Nephron (organoid): ENCODE results near the gene TMA7B.

Source experiments
- H3K27ac Mint-ChIP-seq, 3 experiments: 2 replicates each; pipeline ENCODE4 v1.8.0; 2020; ENCODE audit warnings: mixed read lengths in 3 of 3, mild to moderate bottlenecking in 2 of 3, moderate library complexity in 1 of 3
- H3K27me3 Mint-ChIP-seq: 2 replicates; pipeline ENCODE4 v1.8.0; 2021; ENCODE audit warnings: low read depth, mild to moderate bottlenecking, moderate library complexity, mixed read lengths
- H3K36me3 Mint-ChIP-seq: 2 replicates; pipeline ENCODE4 v1.8.0; 2020; ENCODE audit warnings: low read depth, mixed read lengths
- H3K4me1 Mint-ChIP-seq: 2 replicates; pipeline ENCODE4 v1.8.0; 2020; ENCODE audit warnings: mixed read lengths
- H3K4me3 Mint-ChIP-seq, 3 experiments: 2 replicates each; pipeline ENCODE4 v1.8.0; 2020; ENCODE audit warnings: mild to moderate bottlenecking in 3 of 3, mixed read lengths in 3 of 3, moderate library complexity in 2 of 3
- H3K9me3 Mint-ChIP-seq: 2 replicates; pipeline ENCODE4 v1.8.0; 2020; ENCODE audit warnings: mixed read lengths
- TF ChIP-seq, protein P1 (sequence below), 3 experiments: fragments of 200-600 bp; sonication (generic); IDR thresholded peaks; one replicate each; pipeline ENCODE4 v1.5.0; 2021; ENCODE audit warnings: antibody characterized with exemption in 3 of 3; ENCODE audit not compliant: unreplicated experiment in 3 of 3

The TMA7B gene

DNA sequence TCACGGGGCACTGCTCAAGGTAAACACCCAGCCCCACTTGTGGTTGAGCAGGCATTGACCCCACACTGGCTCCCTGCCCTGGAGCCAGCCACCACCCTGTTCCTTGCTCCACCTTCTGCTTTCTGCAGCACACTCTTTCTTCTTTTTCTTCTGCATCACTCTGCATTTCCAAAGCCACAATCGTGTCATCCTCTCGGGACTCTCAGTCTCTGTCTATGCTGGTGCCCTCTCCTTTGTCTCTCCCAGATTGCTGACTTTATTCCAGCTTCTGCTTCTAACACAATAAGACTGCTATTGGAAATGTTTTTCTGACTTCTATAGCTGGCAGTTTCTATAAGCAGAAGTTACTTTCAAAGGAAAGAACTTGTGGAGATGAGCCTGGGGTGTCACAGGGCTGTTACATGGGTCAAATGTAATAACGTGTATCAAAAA, 44.9 kb upstream of the TMA7B start:
- Mint-ChIP-seq H3K36me3 (no peaks in the 10 kb centered on the region), H3K4me3 (no peak overlapping the region), H3K27ac (peak overlapping the region in 1 of 3 experiments; percentile 2), H3K4me1 (peaks cover 27% of the 10 kb centered on the region), H3K27me3 (peaks cover 12% of the 10 kb centered on the region), H3K9me3 (no peaks in the 10 kb centered on the region)
- TF ChIP-seq, protein P1, sequence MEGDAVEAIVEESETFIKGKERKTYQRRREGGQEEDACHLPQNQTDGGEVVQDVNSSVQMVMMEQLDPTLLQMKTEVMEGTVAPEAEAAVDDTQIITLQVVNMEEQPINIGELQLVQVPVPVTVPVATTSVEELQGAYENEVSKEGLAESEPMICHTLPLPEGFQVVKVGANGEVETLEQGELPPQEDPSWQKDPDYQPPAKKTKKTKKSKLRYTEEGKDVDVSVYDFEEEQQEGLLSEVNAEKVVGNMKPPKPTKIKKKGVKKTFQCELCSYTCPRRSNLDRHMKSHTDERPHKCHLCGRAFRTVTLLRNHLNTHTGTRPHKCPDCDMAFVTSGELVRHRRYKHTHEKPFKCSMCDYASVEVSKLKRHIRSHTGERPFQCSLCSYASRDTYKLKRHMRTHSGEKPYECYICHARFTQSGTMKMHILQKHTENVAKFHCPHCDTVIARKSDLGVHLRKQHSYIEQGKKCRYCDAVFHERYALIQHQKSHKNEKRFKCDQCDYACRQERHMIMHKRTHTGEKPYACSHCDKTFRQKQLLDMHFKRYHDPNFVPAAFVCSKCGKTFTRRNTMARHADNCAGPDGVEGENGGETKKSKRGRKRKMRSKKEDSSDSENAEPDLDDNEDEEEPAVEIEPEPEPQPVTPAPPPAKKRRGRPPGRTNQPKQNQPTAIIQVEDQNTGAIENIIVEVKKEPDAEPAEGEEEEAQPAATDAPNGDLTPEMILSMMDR (IDR thresholded peaks at IDR 0.05; ENCODE audit: unreplicated experiment in 3 of 3), result no peak

DNA sequence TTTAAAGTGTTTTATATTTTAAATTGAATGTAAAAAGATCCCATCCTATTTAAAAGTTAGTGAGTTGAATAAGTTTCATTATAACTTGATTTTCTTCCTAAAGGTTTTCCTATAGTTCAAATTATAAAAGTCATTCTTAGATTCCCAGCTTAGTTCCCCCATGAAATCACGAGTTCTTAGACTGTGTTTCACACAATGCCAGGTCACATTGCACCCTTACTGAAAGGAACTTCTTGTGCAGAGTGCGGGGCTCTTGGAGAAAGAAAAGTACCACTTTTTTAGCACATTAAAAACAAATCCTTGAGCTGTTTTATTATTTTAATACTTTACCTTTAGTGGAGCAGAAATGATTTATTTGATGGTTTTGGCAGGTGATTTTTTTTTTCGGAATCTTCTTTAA, 43.7 kb upstream of the TMA7B start:
- Mint-ChIP-seq H3K4me1 (peaks cover 27% of the 10 kb centered on the region), H3K27me3 (peaks cover 5% of the 10 kb centered on the region), H3K4me3 (no peak overlapping the region), H3K27ac (no peak overlapping the region), H3K36me3 (no peaks in the 10 kb centered on the region), H3K9me3 (no peaks in the 10 kb centered on the region)
- TF ChIP-seq, protein P1 (IDR thresholded peaks at IDR 0.05; ENCODE audit: unreplicated experiment in 3 of 3), result no peak

DNA sequence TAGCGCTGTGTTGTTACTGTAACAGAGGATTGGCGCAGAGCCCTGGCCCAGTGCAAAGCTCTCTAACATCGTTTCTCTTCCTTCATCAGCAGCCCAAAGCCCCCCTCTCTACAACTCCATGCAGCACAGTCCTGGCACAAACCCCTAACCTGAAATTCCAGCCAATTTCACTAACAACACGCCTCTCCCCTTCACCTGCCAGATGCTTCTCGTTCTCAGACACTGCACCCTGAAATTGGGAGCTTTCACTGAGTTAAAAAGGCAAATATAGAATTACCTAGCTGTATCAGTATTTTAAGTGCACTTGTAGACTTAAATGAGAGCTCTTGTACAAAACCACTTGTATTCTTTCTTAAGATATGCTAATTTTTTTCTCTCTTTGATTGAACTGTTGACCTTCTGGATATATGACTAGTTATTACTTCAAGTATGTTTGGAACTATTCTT, 43.0 kb upstream of the TMA7B start:
- Mint-ChIP-seq H3K4me1 (peaks cover 27% of the 10 kb centered on the region), H3K36me3 (no peaks in the 10 kb centered on the region), H3K27ac (no peak overlapping the region), H3K27me3 (peaks cover 9% of the 10 kb centered on the region), H3K4me3 (no peak overlapping the region), H3K9me3 (no peaks in the 10 kb centered on the region)
- TF ChIP-seq, protein P1 (IDR thresholded peaks at IDR 0.05; ENCODE audit: unreplicated experiment in 3 of 3), result no peak

DNA sequence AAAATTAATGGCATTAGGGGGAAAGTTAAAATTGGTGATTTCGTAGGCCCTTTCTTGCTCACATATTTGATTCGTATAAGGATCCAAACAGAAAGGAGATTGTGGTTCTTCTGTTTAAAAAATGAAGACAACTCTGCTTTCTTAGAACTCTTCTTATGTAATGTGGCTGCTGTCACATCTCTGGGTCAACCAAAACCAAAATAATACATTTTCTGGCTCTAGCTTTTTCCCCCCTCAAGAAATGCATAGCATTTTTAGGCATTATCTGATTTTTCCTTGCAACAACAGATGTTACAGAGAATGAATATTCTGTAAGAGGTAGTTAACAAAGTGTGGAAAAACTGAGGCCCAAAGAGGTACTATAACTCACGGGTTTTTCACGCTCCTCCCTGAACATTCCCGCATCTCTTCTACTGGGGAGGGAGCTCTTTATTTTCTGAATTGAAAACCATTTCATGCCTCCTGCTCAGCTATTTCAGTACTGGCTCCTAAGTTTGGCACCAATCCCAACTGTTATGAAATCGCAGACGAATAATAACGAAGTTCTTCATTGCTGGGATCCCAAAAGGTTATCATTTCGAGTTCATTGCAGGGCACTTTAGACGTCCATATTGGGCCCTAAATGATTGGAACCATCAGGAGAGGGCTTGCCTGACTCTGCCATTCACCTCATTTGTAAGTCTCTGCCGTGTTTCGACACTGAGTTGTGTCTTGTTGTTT, 42.3 kb upstream of the TMA7B start:
- TF ChIP-seq, protein P1 (IDR thresholded peaks at IDR 0.05; ENCODE audit: unreplicated experiment in 3 of 3), result no peak
- no peak overlapping the region for H3K27ac Mint-ChIP-seq
- H3K9me3 Mint-ChIP-seq, result no peaks in the 10 kb centered on the region
- H3K4me3 Mint-ChIP-seq, result no peak overlapping the region
- peaks cover 27% of the 10 kb centered on the region for H3K4me1 Mint-ChIP-seq
- H3K27me3 Mint-ChIP-seq, result peaks cover 9% of the 10 kb centered on the region
- H3K36me3 Mint-ChIP-seq, result no peaks in the 10 kb centered on the region

DNA sequence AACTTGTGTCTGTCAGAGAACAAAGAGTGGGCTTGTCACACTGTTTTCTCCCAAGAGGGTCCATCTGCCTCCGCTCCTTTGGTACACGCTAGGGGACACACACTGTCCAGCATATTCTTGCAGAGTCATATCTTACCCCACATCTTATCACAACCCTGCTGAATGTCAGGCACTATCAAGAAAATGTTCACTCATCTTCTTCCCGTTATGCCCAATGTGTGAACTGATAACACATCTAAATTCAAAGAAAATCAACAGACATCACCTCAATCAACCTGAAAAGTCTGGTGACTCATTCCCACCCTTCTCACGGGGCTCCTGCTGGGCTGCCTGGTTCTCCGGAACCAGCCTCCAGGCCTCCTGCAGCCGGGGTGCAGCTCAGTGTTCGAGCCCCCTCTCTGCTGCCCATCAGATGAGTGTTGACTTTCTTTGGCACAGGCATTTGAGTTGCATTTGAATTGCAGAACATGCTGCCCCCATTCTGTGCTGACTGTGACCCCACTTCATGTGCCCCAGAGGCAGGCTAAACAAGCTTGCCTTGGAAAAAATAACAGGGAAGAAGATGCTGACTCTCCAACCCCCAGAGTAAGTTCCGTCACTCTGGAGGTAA, 40.0 kb upstream of the TMA7B start:
- no peaks in the 10 kb centered on the region for H3K9me3 Mint-ChIP-seq
- peaks cover 30% of the 10 kb centered on the region for H3K4me1 Mint-ChIP-seq
- TF ChIP-seq, protein P1 (IDR thresholded peaks at IDR 0.05; ENCODE audit: unreplicated experiment in 3 of 3), result no peak
- H3K4me3 Mint-ChIP-seq, result no peak overlapping the region
- H3K27ac Mint-ChIP-seq, result no peak overlapping the region
- H3K36me3 Mint-ChIP-seq, result no peaks in the 10 kb centered on the region
- H3K27me3 Mint-ChIP-seq, result peaks cover 6% of the 10 kb centered on the region
